ENCODE data around the gene WDR27.

GRCh38 chr6:169622618-169623017, 79.2 kb downstream of the WDR27 start:
- TF ChIP-seq POLR2AphosphoS5 (IDR thresholded peaks at IDR 0.05; ENCODE audit: low read depth, low read length) (no peak), SIN3A (IDR thresholded peaks at IDR 0.05; ENCODE audit: borderline replicate concordance, insufficient read depth, low read length) (no peak)
